Stimulated activated CD4-positive, alpha-beta T cell treated with anti-CD3 and anti-CD28 coated beads, Interleukin-4, amount 100 ng/mL, for 48 hours (primary cell): Measurements from ENCODE around the gene AFM.
"Not testable (repeated sequence)": the region's sequence is repeated elsewhere in the genome, so short reads cannot be mapped to it uniquely, and the experiment has no call there.

ENCODE experiments used
- DNase-seq, 2 donors: peaks; one replicate each; pipeline ENCODE4 v3.0.0-alpha.2; 2020; ENCODE audit warnings: low read depth in 2 of 2

Gene AFM

DNA sequence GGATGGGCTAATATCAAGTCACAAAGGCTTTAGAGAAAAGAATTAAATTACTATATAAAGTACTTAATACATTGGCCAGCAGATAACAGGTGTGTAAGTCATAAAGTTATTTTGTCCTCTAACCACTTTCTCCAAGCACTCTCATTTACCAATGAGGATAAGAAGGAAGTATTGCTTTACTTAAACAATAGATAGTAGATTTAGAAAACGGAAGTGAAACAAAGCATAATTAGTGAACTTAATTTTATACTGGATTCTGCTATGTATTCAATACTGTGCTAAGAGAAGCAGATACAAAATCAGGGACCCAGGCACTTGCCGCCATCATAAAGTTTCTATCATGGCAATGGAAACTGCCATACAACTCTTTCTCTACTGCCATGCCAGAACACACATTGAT lies 24.0 kb downstream of the AFM start:
- no peak for DNase-seq

DNA sequence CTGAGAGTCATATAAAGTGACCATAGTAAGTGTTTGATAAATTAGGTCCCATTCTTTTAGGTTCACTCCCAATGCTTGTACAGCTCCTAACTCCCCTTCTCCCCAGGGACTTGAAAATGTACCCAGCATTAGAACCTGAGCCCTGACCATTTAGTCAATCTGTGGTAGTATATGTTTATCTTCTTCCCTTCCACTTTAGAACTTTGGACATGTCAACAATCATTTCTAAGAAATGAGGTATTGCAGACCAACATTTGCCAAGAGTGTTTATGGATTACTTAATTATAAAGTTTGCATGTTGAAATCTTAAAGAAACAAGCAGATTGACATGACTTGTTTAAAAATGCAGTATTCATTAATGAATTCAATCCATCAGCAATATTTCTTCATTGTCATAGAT lies 26.0 kb downstream of the AFM start:
- DNase-seq = no peak

DNA sequence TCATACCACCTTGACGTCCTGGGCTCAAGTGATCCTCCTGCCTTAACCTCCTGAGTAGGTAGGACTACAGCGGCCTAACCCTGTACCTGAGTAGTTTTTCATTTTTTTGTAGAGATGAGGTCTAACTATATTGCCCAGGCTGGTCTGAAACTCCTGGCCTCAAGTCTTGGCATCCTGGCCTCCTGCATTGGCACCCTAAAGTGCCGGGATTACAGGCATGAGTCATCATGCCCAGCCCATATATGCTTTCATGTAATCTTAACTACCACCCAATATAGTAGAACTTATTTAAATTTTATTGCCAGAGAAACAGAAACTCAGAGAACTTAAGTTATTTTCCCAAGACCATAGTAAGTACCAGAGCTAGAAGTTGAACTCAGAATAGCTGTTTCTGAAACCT lies 27.1 kb downstream of the AFM start:
- DNase-seq = no peak

DNA sequence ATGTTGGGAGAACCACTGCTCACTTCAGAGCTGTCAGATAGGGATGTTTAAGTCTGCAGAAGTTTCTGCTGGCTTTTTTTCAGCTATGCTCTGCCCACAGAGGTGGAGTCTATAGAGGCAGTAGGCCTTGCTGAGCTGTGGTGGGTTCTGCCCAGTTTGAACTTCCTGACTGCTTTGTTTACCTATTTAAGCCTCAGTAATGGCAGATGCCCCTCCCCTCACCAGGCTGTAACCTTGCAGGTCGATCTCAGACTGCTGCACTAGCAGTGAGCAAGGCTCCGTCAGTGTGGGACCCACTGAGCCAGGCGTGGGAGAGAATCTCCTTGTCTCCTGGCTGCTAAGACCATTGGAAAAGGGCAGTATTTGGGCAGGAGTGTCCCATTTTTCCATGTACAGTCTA lies 36.8 kb downstream of the AFM start:
- DNase-seq = no peak

DNA sequence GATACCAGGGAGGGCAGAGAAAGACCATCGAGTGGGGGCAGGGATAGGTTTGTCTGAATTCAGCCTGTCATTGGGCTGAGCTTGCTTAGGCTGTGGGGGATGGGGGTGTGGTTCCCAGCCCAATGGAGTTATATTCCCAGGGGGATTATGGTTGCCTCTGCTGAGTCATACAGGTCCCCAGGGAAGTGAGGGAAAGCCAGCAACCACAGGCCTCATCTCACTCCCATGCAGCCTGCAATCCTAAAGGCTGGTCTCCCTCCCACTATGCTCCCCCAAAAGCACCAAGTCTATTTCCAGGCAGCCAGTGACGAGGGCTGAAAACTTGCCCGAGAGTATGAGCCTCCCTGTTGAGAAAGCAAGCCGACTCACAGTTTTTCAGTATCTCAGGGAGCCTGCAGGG lies 39.3 kb downstream of the AFM start:
- DNase-seq = no peak

DNA sequence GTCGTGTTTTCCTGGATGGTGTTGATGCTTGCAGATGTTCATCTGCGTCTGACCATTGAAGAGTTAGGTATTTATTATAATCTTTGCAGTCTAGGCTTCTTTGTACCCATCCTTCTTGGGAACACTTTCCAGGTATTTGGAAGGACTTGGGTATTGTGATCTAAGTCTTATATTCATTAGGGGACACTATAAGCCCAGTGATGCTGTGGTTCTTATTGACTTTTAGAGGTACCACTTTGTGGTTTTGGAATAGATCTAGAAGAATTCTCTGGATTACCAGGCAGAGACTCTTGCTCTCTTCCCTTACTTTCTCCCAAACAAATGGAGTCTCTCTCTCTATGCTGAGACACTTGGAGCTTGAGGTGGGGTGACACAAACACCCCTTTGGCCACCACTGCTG lies 41.6 kb downstream of the AFM start:
- no peak for DNase-seq

DNA sequence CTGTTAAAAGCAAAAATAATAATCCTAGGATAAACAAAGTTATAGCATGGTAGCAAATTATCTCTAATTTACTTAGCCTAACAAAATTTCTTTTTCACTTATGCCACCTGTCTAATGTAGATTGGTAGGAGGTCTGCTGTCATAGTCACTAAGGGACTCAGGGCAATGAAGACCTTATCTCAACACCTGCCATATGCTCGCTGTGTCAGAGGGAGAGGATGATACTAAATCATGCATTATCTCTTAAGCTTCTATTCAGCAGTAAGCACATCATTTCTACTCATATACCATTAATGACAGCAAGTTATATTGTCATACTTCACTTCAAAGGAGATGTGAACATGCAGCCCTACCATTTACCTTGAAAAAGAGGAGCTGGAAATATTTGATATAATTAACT lies 44.1 kb downstream of the AFM start:
- no peak for DNase-seq

DNA sequence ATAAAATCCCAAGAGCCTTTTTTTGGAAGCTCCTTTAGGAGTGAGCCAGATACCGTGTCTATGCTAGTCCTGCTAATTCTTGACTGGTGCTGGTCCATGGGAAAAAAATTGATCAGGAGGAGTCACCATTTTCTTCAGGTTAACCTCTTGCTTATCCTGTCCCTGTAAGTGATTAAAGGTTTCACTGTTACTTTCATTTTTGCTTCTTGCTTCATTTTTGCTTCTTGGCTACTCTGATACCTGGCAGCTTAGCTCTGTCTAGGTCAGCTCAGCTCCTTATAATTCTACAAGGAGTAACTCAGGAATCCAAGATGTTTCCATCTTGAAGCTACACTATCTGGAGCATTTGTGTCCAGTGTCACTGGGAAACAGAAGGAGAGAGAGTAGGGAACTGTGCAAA lies 45.7 kb downstream of the AFM start:
- no peak for DNase-seq

DNA sequence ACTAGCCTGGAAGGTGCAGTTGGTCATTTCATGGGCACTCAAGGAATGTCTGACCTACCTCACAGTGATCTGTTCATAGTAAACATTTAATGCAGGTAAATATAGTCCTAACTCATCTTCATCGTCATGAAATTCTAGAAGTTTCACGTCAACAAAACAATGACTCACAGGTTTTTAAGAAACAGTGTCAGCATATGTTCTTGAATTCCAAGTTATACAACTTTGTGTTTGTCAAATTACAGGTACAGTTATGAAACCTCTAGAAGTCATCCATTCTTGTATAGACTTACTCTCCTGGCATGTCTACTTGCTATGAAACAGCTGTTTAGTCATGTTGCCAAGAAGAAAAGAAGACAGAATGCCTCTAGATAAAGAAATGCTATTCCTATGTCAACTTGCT lies 46.6 kb downstream of the AFM start:
- no peak for DNase-seq

DNA sequence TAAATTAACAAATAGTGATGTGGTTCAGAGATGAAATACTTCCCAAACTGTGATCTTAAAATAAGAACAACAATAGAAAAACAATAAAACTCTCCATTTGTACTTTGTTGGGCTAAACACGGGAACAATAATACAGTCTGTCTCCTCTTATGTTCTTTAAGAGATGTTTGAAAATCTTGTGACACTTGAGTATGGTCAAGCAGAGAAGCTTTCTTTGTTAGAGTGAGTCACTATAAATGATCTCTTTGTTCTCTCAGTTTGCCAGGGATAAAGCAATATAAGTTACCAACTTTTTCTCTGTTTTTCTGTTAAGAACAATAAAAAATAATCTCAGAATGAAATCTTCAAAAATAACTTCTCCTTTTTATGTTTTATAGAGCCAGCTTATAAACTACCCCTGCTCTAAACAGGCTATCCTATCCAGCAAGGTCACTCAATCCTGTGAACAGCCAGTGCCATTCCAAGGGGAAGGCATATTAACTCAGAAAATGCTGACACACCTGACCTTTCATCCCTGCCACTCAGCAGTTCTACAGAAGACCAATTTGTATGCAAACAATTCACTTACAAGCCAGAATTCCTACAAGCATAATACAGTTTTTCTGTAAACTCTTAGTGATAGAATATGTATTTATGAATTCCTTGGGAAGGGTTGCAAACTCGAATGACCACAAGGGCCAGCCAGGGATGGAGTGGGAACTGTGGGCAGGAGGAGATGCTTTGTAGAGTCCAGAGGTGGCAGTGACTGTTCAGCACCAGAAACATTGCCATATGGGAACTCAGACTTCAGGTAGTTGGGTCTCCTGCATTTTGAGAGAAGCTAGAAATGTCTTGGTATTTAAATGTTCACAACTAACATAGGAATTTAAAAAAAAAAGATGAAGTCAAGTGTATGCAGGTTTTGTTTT lies 52.2 kb downstream of the AFM start:
- DNase-seq = no peak

DNA sequence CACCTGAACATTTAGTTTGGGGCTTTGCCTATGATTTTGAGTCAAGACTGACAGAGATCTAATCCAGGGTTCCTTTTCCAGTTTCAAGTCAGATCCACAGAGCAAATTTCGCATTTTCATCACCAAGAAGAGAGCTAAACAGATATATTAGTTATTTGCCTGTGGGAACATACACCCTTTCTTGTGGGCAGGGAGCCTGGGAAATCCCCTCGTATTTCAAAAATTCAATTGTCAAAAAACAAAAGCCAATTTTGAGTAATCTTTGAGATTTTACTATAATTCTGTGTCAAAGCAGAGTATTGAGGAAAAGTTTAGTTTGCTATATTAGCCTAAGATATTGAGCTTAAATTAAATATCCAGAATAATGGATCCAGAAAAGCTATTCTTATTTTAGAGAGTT lies 56.6 kb downstream of the AFM start:
- no peak for DNase-seq

DNA sequence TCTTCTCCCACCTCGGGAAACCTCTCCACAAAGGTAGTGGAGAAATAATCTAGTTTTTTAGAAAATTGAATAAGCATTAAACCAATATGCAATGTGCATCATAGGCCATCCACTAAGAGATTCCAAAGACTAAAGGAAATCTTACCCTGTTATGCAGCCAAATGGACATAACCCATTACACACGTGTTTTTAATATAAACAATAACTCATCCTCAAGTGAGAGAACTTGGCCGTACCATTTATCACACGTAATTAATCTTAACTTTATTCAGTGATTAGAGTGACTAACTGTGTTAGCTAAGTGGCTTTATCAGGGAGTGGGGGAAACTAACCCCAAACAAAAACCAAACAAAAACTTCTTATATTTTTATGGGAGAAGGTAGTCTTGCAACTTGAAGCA lies 57.8 kb downstream of the AFM start:
- DNase-seq = no peak

DNA sequence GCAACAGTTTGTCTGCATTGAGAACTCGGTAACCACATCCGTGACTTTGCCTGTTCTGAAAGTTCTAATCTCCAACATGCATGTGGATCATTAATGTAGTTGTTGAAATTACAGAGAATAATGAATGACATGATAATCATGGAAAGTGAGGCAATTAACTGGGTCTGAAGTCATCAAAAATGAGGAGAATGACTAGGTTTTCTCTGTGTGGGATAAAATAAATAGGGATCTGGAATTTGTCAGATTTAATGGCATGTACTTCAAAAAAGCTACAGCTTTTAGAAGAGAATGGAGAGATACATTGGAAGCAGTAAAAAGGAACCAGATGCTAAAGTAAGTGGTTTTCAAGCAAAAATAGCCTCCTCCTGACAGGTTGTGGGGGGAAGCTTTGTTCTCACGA lies 59.3 kb downstream of the AFM start:
- no peak for DNase-seq

DNA sequence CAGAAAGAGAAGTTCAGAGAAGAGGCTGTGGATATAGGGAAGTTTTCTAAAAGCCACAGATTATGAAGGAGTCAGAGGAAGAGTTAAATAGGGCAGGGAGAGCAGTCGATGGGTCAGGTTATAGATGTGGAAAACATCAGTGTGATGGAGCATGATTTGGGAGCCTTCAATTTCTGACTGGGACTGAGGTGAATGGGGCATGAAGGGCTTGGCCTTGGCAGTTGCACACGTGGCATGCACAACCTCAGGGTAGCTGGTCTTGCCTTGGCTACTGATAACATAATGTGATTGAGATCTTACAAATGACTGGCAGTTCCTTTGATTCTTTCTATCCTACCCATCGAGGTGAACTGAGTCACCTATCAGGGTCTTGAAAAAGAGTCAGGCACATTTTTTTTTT lies 59.7 kb downstream of the AFM start:
- DNase-seq = no peak

DNA sequence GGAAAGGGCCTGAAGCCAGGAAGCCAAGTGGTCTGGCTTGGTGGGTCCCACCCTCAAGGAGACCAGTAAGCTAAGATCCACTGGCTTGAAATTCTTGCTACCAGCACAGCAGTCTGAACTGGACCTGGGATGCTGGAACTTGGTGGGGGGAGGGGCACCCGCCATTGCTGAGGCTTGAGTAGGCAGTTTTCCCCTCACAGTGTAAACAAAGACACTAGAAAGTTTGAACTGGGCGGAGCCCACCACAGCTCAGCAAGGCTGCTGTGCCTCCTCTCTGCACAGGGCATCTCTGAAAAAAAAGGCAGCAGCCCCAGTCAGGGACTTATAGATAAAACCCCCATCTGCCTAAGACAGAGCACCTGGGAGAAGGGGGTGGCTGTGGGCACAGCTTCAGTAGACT lies 63.1 kb downstream of the AFM start:
- DNase-seq = no peak

DNA sequence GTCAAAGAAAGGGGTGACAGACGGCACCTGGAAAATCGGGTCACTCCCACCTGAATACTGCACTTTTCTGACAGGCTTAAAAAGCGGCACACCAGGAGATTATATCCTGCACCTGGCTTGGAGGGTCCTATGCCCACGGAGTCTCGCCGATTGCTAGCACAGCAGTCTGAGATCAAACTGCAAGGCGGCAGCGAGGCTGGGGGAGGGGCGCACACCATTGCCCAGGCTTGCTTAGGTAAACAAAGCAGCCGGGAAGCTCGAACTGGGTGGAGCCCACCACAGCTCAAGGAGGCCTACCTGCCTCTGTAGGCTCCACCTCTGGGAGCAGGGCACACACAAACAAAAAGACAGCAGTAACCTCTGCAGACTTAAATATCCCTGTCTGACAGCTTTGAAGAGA lies 69.3 kb downstream of the AFM start:
- DNase-seq = not testable (repeated sequence)
